GM19468 (cell line): ENCODE data around the gene SLC37A3.
"Not testable (repeated sequence)": the region's sequence is repeated elsewhere in the genome, so short reads cannot be mapped to it uniquely, and the experiment has no call there.

Source experiments
- ATAC-seq: cut with Tn5 transposase; IDR thresholded peaks from one replicate; pipeline ENCODE4 v1.9.1; 2021; ENCODE audit warnings: mild to moderate bottlenecking, moderate library complexity, moderate number of reproducible peaks; ENCODE audit not compliant: unreplicated experiment; ENCODE audit errors: extremely low read depth

SLC37A3 gene

GRCh38 chr7:140358024-140358411 is 40.3 kb downstream of the SLC37A3 start:
- ATAC-seq = no peak

GRCh38 chr7:140350056-140350455 is 48.3 kb downstream of the SLC37A3 start:
- ATAC-seq = no peak

- no peak for ATAC-seq
Measured at GRCh38 chr7:140349144-140349771, 49.1 kb downstream of the SLC37A3 start.

GRCh38 chr7:140348161-140348849 is 50.0 kb downstream of the SLC37A3 start:
- no peak for ATAC-seq

DNA sequence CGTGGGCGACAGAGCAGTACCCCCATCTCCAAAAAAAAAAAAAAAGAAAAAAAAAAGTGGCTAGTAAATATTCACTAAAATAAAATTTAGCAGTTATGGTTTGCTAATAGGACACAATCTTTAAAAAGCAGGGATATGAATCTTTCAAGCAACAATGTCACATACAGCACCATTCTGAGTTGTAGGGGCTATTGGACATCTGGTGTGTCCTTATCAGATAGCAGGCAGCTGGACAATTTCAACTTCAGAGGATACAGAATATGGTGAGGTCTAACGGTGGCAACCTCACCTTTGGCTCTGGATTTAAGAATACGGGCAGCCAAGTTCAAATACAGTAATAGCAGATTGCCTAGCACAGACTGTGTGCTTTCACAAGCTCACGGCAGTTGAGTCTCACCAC is 51.1 kb downstream of the SLC37A3 start:
- no peak for ATAC-seq

DNA sequence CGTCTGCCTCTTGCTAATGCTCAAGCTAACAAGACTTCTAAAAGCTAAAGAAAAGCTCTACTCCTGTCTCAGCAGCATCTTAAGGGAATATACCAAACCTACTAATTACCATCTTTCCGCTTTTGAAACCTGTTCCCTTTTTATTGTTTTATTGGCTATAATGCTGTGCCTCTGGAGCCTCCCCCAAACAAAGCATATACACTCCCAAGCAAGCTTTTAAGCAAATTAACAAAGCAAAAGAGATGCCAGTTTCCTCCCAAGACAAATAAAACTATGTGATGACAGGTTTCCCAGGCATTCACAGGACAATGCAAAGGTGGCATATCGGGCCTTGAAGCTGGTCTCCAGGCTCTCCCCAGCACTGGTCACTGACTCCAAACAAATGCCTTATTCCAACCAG is 52.9 kb downstream of the SLC37A3 start:
- no peak for ATAC-seq

- ATAC-seq = no peak
Measured at GRCh38 chr7:140342727-140343514, 55.4 kb downstream of the SLC37A3 start.

DNA sequence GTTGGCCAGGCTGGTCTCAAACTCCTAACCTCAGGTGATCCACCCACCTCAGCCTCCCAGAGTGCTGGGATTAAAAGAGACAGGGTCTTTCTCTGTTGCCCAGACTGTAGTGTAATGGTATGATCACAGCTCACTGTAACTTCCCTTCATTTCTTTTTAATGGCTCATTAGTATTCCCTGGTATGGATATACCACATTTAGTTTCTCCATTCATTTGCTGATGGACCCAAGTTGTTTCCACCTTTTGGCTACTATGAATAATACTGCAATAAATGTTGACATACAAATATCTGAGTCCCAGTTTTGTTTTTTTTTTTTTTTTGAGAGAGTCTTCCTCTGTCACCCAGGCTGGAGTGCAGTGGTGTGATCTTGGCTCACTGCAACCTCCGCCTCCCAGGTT is 59.4 kb downstream of the SLC37A3 start:
- not testable (repeated sequence) for ATAC-seq

- ATAC-seq = no peak
Measured at GRCh38 chr7:140334341-140335057, 63.8 kb downstream of the SLC37A3 start.

GRCh38 chr7:140333686-140334085 is 64.6 kb downstream of the SLC37A3 start:
- no peak for ATAC-seq

GRCh38 chr7:140333223-140333622 is 65.1 kb downstream of the SLC37A3 start:
- ATAC-seq = no peak

GRCh38 chr7:140330595-140330994 is 67.7 kb downstream of the SLC37A3 start:
- ATAC-seq = no peak

DNA sequence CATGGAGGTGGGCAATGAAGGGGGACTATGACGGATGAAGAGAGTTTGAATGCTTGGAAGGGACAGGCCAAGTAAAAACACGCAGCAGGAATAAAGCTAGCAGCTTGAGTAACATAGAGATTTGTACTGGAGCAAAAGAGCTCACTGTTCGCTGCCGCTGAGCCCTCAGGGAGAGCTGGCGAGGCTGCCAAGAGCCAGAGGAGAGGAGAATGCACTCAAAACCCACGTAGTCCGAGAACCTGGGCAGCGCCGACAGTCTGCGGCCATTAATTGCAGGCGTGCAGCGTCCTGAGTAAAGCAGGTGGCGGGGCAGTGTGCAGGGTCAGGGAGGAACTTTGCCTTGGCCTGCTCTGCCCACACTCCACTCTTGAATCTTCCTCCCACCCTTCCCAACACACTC is 68.2 kb downstream of the SLC37A3 start:
- ATAC-seq = no peak

GRCh38 chr7:140327261-140327661 is 71.1 kb downstream of the SLC37A3 start:
- no peak for ATAC-seq

- no peak for ATAC-seq
Measured at GRCh38 chr7:140326116-140326928, 72.0 kb downstream of the SLC37A3 start.

- no peak for ATAC-seq
Measured at GRCh38 chr7:140325600-140325999, 72.7 kb downstream of the SLC37A3 start.

DNA sequence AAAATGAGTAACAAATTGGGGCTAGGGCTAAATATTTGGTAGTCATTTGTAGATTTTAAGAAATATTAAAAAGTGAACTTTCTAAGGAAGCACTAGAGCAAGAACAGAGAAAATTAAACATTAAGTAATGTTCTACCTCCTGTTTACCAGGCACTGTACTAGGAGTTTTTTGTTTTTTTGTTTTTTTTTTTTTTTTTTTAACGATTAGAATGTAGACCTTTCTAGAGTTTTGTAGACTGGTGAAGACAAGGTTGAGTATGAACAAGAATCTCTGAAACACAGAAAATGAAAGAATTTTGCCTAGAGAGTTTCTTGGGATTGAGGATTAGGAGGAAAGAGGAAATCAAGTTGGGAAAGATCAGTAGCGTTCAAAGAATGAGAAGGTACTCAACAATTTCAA is 73.6 kb downstream of the SLC37A3 start:
- ATAC-seq = no peak

- ATAC-seq = no peak
Measured at GRCh38 chr7:140322759-140323158, 75.6 kb downstream of the SLC37A3 start.

DNA sequence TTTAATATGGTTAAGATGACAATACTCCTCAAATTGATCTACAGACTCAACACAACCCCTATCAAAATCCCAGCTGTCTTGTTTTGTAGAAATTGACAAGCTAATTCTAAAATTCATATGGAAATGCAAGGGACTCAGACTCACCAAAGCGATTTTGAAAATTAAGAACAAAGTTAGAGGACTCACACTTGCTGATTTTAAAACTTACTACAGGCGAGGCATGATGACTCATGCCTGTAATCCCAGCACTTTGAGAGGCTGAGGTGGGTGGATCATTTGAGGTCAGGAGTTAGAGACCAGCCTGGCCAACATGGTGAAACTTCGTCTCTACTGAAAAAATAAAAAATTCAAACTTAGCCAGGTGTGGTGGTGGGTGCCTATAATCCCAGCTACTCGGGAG is 78.3 kb downstream of the SLC37A3 start:
- ATAC-seq = not testable (repeated sequence)

DNA sequence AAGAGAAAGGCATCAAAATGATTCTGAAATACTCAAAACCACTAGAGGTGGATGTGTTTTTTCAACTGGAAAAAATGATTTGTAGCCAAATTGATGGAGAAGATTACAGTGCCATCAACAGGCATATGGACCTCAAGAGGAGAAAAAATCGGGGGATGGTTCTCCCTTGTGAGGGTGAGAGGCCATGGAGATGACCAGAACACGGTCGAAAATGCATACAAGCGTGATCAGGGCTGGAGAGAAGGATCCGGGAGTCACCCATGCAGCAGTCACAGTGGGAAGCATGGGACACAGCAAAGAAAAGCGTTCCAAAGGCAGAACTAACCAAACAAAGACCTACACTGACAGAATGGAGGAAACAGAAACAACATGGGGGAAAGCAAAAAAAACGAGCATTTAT is 80.3 kb downstream of the SLC37A3 start:
- ATAC-seq = no peak
